RWPE1 (cell line): ENCODE measurements around the gene ARNT2.

ENCODE experiments used
- CTCF ChIA-PET: fragments of 350-600 bp; sonication (Branson Sonifier 250); formaldehyde crosslinking; extraction: SDS; loops from one replicate; lab custom pipeline; 2021; lab: Yijun Ruan, JAX
- POLR2A ChIA-PET: fragments of 400-600 bp; formaldehyde crosslinking; extraction: SDS; loops from one replicate; lab custom pipeline; 2020; ENCODE audit warnings: antibody characterized with exemption; ENCODE audit not compliant: low non-redundant PET; lab: Yijun Ruan, JAX
- DNase-seq: peaks from one replicate; pipeline ENCODE4 v3.0.0; 2012; ENCODE audit warnings: low spot score
- H3K27ac ChIP-seq: fragments of 450-650 bp; 2 replicates; pipeline ENCODE4 v1.5.1; 2017
- TF ChIP-seq, protein P1 (sequence below): fragments of 450-650 bp; conservative IDR thresholded peaks from 2 replicates; pipeline ENCODE4 v1.5.1; 2017; ENCODE audit warnings: low read depth, mild to moderate bottlenecking

Gene ARNT2

DNA sequence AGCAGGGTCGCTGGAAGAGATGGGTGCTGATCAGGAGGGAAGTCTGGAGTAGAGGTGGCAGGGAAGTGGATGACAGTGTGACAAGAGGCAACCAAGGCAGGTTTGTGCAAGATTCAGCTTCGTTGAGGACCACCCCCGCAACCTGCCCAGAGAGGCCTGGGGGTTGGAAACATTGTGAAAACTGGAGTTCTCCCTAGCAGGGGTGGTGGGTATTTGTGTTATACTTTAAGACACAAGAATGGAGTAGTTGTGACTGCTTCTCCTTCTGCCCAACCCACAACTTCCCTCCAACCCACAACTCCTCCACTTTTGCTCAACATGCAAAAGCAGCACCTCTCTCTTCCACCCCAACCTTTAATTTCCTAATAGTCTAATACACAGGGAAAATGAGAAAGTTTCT lies 8.6 kb upstream of the ARNT2 start:
- H3K27ac ChIP-seq = no peak overlapping the region
- no peak for DNase-seq
- TF ChIP-seq, protein P1, sequence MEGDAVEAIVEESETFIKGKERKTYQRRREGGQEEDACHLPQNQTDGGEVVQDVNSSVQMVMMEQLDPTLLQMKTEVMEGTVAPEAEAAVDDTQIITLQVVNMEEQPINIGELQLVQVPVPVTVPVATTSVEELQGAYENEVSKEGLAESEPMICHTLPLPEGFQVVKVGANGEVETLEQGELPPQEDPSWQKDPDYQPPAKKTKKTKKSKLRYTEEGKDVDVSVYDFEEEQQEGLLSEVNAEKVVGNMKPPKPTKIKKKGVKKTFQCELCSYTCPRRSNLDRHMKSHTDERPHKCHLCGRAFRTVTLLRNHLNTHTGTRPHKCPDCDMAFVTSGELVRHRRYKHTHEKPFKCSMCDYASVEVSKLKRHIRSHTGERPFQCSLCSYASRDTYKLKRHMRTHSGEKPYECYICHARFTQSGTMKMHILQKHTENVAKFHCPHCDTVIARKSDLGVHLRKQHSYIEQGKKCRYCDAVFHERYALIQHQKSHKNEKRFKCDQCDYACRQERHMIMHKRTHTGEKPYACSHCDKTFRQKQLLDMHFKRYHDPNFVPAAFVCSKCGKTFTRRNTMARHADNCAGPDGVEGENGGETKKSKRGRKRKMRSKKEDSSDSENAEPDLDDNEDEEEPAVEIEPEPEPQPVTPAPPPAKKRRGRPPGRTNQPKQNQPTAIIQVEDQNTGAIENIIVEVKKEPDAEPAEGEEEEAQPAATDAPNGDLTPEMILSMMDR = no peak
- ChIA-PET POLR2A (no interaction called here), CTCF (no interaction called here)

DNA sequence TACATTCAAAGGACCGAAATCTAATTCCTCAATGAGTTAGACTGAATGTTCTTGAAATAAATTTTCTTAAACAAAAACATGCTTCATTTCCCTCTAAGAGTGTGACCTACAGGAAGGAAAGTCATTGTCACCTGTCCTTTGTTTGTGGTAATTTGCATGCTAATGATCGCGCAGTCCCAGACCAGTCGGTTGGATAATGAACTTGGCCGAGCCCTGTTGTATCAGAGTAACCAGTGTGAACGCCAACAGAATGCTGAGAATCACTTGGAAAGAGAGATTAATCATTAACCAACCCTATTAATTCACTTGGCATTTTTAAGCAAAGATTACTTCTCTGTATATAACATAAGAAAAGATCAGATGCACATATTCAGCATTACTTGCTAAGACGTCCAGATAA lies 8.1 kb upstream of the ARNT2 start:
- TF ChIP-seq, protein P1 = no peak
- ChIA-PET POLR2A (no interaction called here), CTCF (interaction anchor here (0.7 kb wide), 1 partner anchor 63 kb away, joined by 4 read pairs; no protein-coding TSS in a partner anchor)
- H3K27ac ChIP-seq = no peak overlapping the region
- DNase-seq = no peak

DNA sequence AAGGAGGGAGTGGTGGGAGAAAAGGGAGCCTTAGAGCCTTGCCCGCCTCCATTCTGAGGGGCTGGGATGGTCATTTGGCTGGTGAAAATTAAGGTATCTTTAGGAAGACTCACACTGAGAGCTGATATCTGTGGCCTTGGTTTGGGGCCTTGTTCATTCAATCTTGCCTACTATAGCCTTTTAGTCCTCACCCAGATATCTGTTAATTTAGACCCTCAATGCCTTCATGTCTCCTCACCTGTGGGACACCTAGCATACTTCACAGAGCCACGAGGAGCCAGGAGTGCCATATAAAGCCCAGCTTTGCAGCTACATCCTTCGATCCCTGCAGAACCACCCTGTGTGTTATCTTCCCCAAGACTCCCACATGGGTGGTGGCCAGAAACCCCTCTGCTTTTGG lies 4.7 kb upstream of the ARNT2 start:
- DNase-seq = no peak
- TF ChIP-seq, protein P1 = no peak
- POLR2A ChIA-PET = no interaction called here
- H3K27ac ChIP-seq = no peak overlapping the region
- CTCF ChIA-PET = no interaction called here

DNA sequence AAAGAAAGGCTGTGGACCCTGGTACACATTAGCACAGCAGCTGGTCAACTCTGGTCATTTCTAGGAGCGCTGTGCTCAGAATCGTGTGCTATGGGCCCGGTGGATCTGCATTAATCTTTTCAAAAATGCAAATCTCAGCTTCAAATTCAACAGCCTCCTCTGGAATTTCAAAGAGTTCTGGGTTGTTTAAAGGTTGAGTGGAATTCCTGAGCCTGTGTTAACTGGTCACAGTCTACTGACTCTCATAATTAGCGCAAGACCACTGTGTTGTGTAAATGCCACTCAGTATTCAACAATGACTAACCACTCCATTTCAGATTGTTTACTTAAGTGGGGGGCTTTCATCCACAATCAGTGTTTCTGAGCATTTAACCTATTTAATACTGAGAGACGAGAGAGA lies 2.7 kb upstream of the ARNT2 start:
- H3K27ac ChIP-seq = no peak overlapping the region
- TF ChIP-seq, protein P1 = no peak
- CTCF ChIA-PET = no interaction called here
- POLR2A ChIA-PET = no interaction called here
- no peak for DNase-seq

DNA sequence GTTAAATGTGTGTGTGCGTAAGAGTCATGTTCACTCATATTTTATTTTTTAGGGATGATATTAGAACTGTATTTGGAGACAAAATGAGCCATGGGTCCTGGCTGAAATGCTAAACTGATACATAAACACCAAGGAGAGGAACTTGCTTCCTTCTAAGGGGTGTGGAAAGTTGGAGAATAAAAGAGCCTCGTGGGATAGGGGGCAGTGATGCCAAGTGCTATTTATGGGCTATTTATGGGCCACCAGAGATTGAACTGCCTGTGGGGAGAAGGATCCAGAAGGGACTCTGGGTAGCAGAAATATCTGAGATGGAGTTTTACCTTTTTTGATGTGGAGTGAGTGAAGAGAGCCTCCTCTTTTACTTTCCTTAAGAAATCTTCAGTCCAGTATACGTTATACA lies 1.8 kb upstream of the ARNT2 start:
- no peak for DNase-seq
- POLR2A ChIA-PET = no interaction called here
- CTCF ChIA-PET = interaction anchor here (1.1 kb wide), 1 partner anchor 16 kb away, joined by 4 read pairs; no protein-coding TSS in a partner anchor
- no peak overlapping the region for H3K27ac ChIP-seq
- TF ChIP-seq, protein P1 = no peak

DNA sequence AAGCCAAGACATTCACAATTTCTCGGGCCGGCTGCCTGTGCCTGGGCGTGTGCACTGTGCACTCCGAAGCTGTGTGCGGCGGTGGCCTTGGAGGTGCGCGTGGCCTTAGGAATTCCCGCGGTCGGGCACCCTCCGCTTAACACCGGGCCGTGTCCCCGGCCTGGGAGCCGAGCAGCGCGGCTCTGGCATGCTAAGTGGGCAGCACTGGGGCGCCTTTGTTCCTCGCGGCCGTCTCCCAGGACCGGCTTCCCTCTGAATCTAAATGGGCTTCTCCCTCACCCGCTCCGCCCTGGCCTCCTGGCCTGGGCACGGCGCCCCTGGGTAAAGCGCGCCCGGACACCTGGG lies 498 bp upstream of the ARNT2 start:
- DNase-seq = no peak
- POLR2A ChIA-PET = no interaction called here
- H3K27ac ChIP-seq = no peak overlapping the region
- TF ChIP-seq, protein P1 = no peak
- CTCF ChIA-PET = no interaction called here
